Activated CD4-positive, alpha-beta memory T cell treated with anti-CD3 and anti-CD28 coated beads, Interleukin-2, amount 10 ng/mL, durations not matched to agents 7 days and 5 days (primary cell): ENCODE data around the gene ENKUR. TPM values are rescaled to one million over a fixed set of nuclear protein-coding genes. Genes with fewer than 3 reads are reported as not detected.
"Not testable (repeated sequence)": the region's sequence is repeated elsewhere in the genome, so short reads cannot be mapped to it uniquely, and the experiment has no call there.

ENCODE experiments used
- CTCF ChIA-PET: fragments of 350-600 bp; sonication (Branson Sonifier 250); formaldehyde crosslinking; loops from one replicate; lab custom pipeline; 2021; ENCODE audit warnings: antibody characterized with exemption, inconsistent platforms; lab: Charles Lee
- POLR2A ChIA-PET: fragments of 350-600 bp; sonication (Branson Sonifier 250); formaldehyde crosslinking; loops from one replicate; lab custom pipeline; 2021; ENCODE audit warnings: antibody characterized with exemption; lab: Charles Lee
- DNase-seq: peaks from one replicate; pipeline ENCODE4 v3.0.0-alpha.2; 2020
- H3K27ac Mint-ChIP-seq: one replicate; pipeline ENCODE4 v1.8.0; 2021; ENCODE audit warnings: mild to moderate bottlenecking, mixed read lengths
- H3K27me3 Mint-ChIP-seq: one replicate; pipeline ENCODE4 v1.8.0; 2021; ENCODE audit warnings: mixed read lengths
- H3K36me3 Mint-ChIP-seq: one replicate; pipeline ENCODE4 v1.8.0; 2021; ENCODE audit warnings: low read depth, mixed read lengths
- H3K4me1 Mint-ChIP-seq: one replicate; pipeline ENCODE4 v1.8.0; 2021; ENCODE audit warnings: mixed read lengths
- H3K4me3 Mint-ChIP-seq: one replicate; pipeline ENCODE4 v1.8.0; 2021; ENCODE audit warnings: mild to moderate bottlenecking, mixed read lengths
- H3K9me3 Mint-ChIP-seq: one replicate; pipeline ENCODE4 v1.8.0; 2021; ENCODE audit warnings: mixed read lengths
- total RNA-seq, 2 experiments: library from RNA; stranded (reverse); gene quantifications; one replicate each; pipeline ENCODE4 v1.2.3, GENCODE V29; 2021

Gene ENKUR
- total RNA-seq, 2 experiments from 2014 or later, result not detected

DNA sequence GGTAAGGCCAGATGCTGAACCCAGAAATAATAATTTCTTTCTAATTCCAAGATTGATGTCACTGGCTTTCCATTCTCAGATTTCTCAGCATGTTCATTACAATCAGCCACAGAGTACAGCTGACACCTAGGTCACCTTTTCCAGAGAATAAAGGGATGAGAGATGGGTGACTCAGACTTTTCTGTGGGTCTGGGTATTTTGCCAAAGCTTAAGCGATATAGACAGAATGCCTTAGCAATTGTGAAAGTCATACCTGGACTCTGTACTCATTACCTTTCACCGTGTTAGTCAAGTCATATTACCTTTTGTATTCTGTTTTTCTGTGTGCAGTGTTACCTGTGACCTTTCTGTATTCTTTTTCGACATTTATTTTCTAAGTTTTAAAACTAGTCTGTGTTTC lies 53.0 kb downstream of the ENKUR start:
- H3K36me3 Mint-ChIP-seq, result no peaks in the 10 kb centered on the region
- no peak overlapping the region for H3K27ac Mint-ChIP-seq
- CTCF ChIA-PET, result no interaction called here
- POLR2A ChIA-PET, result no interaction called here
- no peak for DNase-seq
- H3K4me1 Mint-ChIP-seq, result no peaks in the 10 kb centered on the region
- H3K4me3 Mint-ChIP-seq, result no peak overlapping the region
- no peaks in the 10 kb centered on the region for H3K9me3 Mint-ChIP-seq
- H3K27me3 Mint-ChIP-seq, result peaks cover 2% of the 10 kb centered on the region

GRCh38 chr10:24961582-24961981 lies 54.4 kb downstream of the ENKUR start:
- Mint-ChIP-seq H3K4me1 (no peaks in the 10 kb centered on the region), H3K27me3 (peaks cover 2% of the 10 kb centered on the region), H3K9me3 (no peaks in the 10 kb centered on the region), H3K36me3 (no peaks in the 10 kb centered on the region), H3K4me3 (no peak overlapping the region), H3K27ac (no peak overlapping the region)
- ChIA-PET POLR2A (no interaction called here), CTCF (interaction anchor here (0.6 kb wide), 1 partner anchor 1044 kb away, joined by 3 read pairs; no protein-coding TSS in a partner anchor)
- DNase-seq, result no peak

- peaks cover 2% of the 10 kb centered on the region for H3K27me3 Mint-ChIP-seq
- H3K4me3 Mint-ChIP-seq, result no peak overlapping the region
- POLR2A ChIA-PET, result no interaction called here
- H3K4me1 Mint-ChIP-seq, result no peaks in the 10 kb centered on the region
- H3K27ac Mint-ChIP-seq, result no peak overlapping the region
- CTCF ChIA-PET, result no interaction called here
- H3K9me3 Mint-ChIP-seq, result no peaks in the 10 kb centered on the region
- DNase-seq, result no peak
- H3K36me3 Mint-ChIP-seq, result no peaks in the 10 kb centered on the region
Observed at GRCh38 chr10:24959382-24959730, 56.6 kb downstream of the ENKUR start.

GRCh38 chr10:24958721-24959381 lies 57.1 kb downstream of the ENKUR start:
- no peak for DNase-seq
- no peak overlapping the region for H3K27ac Mint-ChIP-seq
- ChIA-PET CTCF (no interaction called here), POLR2A (no interaction called here)
- H3K27me3 Mint-ChIP-seq, result peaks cover 2% of the 10 kb centered on the region
- H3K4me1 Mint-ChIP-seq, result peaks cover 1% of the 10 kb centered on the region
- no peaks in the 10 kb centered on the region for H3K9me3 Mint-ChIP-seq
- H3K4me3 Mint-ChIP-seq, result no peak overlapping the region
- H3K36me3 Mint-ChIP-seq, result no peaks in the 10 kb centered on the region

- Mint-ChIP-seq H3K27ac (no peak overlapping the region), H3K9me3 (no peaks in the 10 kb centered on the region), H3K4me1 (peaks cover 6% of the 10 kb centered on the region), H3K36me3 (no peaks in the 10 kb centered on the region), H3K27me3 (peaks cover 2% of the 10 kb centered on the region), H3K4me3 (no peak overlapping the region)
- ChIA-PET CTCF (no interaction called here), POLR2A (no interaction called here)
- no peak for DNase-seq
Observed at GRCh38 chr10:24958091-24958720, 57.8 kb downstream of the ENKUR start.

GRCh38 chr10:24957624-24958051 lies 58.3 kb downstream of the ENKUR start:
- not testable (repeated sequence) for H3K36me3 Mint-ChIP-seq, H3K4me3 Mint-ChIP-seq, H3K27ac Mint-ChIP-seq

DNA sequence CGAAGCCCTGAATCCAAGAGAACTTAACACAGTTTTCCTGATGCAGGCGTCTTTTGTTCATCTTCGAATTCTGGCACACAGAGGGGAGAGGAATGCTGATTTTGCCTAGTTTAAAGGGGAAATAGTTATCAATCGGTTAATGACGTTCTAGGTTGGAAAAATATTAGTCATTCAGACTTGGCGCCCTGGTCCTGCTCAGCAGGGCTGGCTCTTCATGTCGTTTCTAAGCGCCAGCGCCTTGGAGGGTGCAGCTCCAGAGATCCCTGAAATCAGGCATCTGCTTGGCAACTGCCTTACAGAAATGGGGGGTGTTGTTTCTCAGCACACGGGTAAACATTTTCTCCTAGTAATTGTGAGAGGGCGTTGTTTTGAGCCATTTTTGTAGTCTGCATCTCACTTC lies 62.3 kb downstream of the ENKUR start:
- Mint-ChIP-seq H3K27ac (peak overlapping the region; percentile 27), H3K4me3 (peak overlapping the region; percentile 79), H3K9me3 (no peaks in the 10 kb centered on the region), H3K4me1 (peaks cover 26% of the 10 kb centered on the region), H3K27me3 (no peaks in the 10 kb centered on the region), H3K36me3 (peaks cover 4% of the 10 kb centered on the region)
- DNase-seq, result no peak
- POLR2A ChIA-PET, result interaction anchor here (3.8 kb wide), 1 partner anchor 230 kb away, joined by 19 read pairs; the partner anchor contains the start of gene ARHGAP21
- CTCF ChIA-PET, result no interaction called here

More at GRCh38 chr10:24957624-24958051, 58.3 kb downstream of the ENKUR start:
- H3K9me3 Mint-ChIP-seq, H3K27me3 Mint-ChIP-seq, DNase-seq, POLR2A ChIA-PET, CTCF ChIA-PET: not testable (repeated sequence)
- peaks cover 11% of the 10 kb centered on the region for H3K4me1 Mint-ChIP-seq

DNA sequence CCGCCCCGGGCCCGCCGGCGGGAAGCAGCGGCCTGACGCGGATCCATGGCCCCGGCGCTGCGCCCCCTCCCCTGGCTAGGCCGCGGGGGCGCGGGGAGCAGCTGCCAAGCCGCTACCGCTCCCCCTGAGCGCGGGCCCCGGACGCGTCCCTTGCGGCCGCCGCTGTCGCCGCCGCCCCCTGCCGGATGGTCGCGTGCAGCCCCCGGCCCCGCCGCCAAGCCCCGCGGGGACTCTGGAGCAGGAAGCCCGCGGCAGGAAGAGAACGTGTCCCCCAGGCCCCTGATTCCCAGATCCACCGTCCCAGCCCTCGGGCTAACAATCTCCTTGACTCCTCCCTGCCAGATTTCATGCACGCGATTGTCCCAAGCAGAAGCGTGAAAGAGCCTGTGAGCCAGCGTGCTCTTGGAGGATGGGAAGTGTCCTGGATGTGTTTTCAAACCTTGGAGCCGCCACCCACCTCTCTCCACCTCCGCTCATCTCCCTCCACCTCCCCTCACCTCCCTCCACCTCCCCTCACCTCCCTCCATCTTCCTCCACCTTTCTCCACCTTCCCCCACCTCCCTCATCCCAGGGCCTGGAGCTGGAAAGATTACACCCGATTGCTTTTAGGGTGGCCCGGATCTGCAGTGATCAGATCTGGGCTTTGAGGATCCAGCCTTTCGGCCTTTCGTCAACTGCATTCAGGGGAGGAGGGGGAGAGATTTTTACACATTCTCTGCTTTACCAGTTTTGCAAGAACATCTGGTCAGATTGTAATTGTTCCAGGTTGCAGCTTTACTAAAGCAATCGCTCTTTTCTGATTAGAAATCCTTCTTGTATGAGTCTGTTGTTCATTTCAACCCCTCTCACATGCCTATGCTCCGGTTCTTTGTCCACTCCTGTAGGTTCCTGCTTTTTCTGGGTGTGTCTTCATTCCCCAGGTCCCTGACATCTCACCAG lies 63.0 kb downstream of the ENKUR start:
- DNase-seq, result peak; percentile 50
- H3K4me3 Mint-ChIP-seq, result peak overlapping the region; percentile 79
- CTCF ChIA-PET, result interaction anchor here (1.6 kb wide), 1 partner anchor 65 kb away, joined by 6 read pairs; no protein-coding TSS in a partner anchor
- H3K4me1 Mint-ChIP-seq, result peaks cover 32% of the 10 kb centered on the region
- peaks cover 4% of the 10 kb centered on the region for H3K36me3 Mint-ChIP-seq
- H3K27ac Mint-ChIP-seq, result peak overlapping the region; percentile 70
- POLR2A ChIA-PET, result interaction anchor here (1.4 to 3.8 kb wide), 3 partner anchors 32 to 229 kb away, joined by 5 to 19 read pairs (median 6); partner anchors contain the start of genes ARHGAP21, ENKUR and THNSL1
- H3K27me3 Mint-ChIP-seq, result no peaks in the 10 kb centered on the region
- H3K9me3 Mint-ChIP-seq, result no peaks in the 10 kb centered on the region

- H3K27me3 Mint-ChIP-seq, result no peaks in the 10 kb centered on the region
- POLR2A ChIA-PET, result interaction anchor here (1.3 to 3.8 kb wide), 5 partner anchors 31 to 228 kb away, joined by 3 to 19 read pairs (median 5); partner anchors contain the start of genes ARHGAP21, ENKUR and THNSL1
- peak within 1 kb of the TSS; percentile 79 for H3K4me3 Mint-ChIP-seq
- H3K9me3 Mint-ChIP-seq, result no peaks in the 10 kb centered on the region
- peak; percentile 23 for DNase-seq
- peaks cover 4% of the 10 kb centered on the region for H3K36me3 Mint-ChIP-seq
- peak within 1 kb of the TSS; percentile 74 for H3K27ac Mint-ChIP-seq
- CTCF ChIA-PET, result interaction anchor here (0.5 to 1.6 kb wide), 4 partner anchors 18 to 309 kb away, joined by 3 to 6 read pairs (median 4); no protein-coding TSS in a partner anchor
- peaks cover 40% of the 10 kb centered on the region for H3K4me1 Mint-ChIP-seq
Observed at GRCh38 chr10:24952143-24952706, 63.7 kb downstream of the ENKUR start, which contains the start of gene PRTFDC1. Gene PRTFDC1, minus strand, starts transcription at chr10:24952606. Its CDS starts 31 bp downstream, at chr10:24952575.

- Mint-ChIP-seq H3K4me1 (peaks cover 42% of the 10 kb centered on the region), H3K27ac (peak overlapping the region; percentile 74), H3K4me3 (peak overlapping the region; percentile 73), H3K9me3 (no peaks in the 10 kb centered on the region), H3K36me3 (peaks cover 4% of the 10 kb centered on the region), H3K27me3 (no peaks in the 10 kb centered on the region)
- peak; percentile 52 for DNase-seq
- CTCF ChIA-PET, result interaction anchor here (0.5 to 1.6 kb wide), 4 partner anchors 19 to 309 kb away, joined by 3 to 6 read pairs (median 4); no protein-coding TSS in a partner anchor
- POLR2A ChIA-PET, result interaction anchor here (1.3 to 3.8 kb wide), 5 partner anchors 30 to 228 kb away, joined by 3 to 19 read pairs (median 5); partner anchors contain the start of genes ARHGAP21, ENKUR and THNSL1
Observed at GRCh38 chr10:24951201-24952142, 64.5 kb downstream of the ENKUR start.

DNA sequence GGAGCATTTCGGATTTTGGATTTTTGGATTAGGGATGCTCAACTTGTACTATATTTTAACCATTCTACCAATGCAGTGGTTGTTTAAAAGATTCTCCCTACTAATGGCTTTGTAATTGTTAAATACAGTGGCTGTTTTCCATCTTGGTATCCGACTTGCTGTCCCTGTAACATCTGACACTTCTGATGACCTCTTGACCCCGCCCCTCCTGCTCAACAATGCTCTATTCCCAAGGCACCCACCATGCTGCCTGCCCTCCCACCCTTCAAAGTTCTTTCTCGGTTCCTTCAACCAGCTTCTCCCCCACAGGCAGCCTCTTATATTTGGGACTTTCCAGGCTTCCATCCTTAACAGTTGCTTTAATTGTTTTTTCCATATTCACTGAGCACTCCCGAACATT lies 65.5 kb downstream of the ENKUR start:
- DNase-seq, result no peak
- POLR2A ChIA-PET, result interaction anchor here (3.8 kb wide), 1 partner anchor 227 kb away, joined by 19 read pairs; the partner anchor contains the start of gene ARHGAP21
- H3K27ac Mint-ChIP-seq, result no peak overlapping the region
- CTCF ChIA-PET, result no interaction called here
- H3K4me3 Mint-ChIP-seq, result no peak overlapping the region
- H3K4me1 Mint-ChIP-seq, result peaks cover 42% of the 10 kb centered on the region
- H3K36me3 Mint-ChIP-seq, result peaks cover 4% of the 10 kb centered on the region
- no peaks in the 10 kb centered on the region for H3K9me3 Mint-ChIP-seq
- H3K27me3 Mint-ChIP-seq, result no peaks in the 10 kb centered on the region
